HepG2 (cell line): Measurements from ENCODE around the gene OR2C1. TPM values are rescaled to one million over a fixed set of nuclear protein-coding genes. Genes with fewer than 3 reads are reported as not detected.

ENCODE experiments used
- BHLHE40 ChIP-seq: IDR thresholded peaks from 2 replicates; pipeline ENCODE4 v1.6.1; 2011; ENCODE audit warnings: low read length, improper control_type of control experiment
- BRCA1 ChIP-seq: sonication (generic); formaldehyde crosslinking; IDR thresholded peaks from 2 replicates; pipeline ENCODE4 v1.4.0; 2020; ENCODE audit warnings: missing genetic modification reagents
- CHD4 ChIP-seq: fragments of 200-600 bp; sonication (generic); IDR thresholded peaks from 2 replicates; pipeline ENCODE4 v1.7.0; 2017; ENCODE audit warnings: mild to moderate bottlenecking, low read length, borderline replicate concordance
- FOXK2 ChIP-seq: fragments of 450-650 bp; IDR thresholded peaks from 2 replicates; pipeline ENCODE4 v1.6.1; 2016
- HOXA7 ChIP-seq: sonication (generic); formaldehyde crosslinking; IDR thresholded peaks from 2 replicates; pipeline ENCODE4 v1.8.1; 2022; ENCODE audit warnings: mild to moderate bottlenecking, missing genetic modification reagents, moderate library complexity
- KAT8 ChIP-seq: IDR thresholded peaks from 2 replicates; pipeline ENCODE4 v1.6.1; 2016; ENCODE audit warnings: missing genetic modification reagents, missing compliant biosample characterization
- KDM4B ChIP-seq: sonication (generic); formaldehyde crosslinking; IDR thresholded peaks from 2 replicates; pipeline ENCODE4 v1.4.0; 2020; ENCODE audit warnings: missing genetic modification reagents
- MBNL3 ChIP-seq: fragments of 250-450 bp; sonication (Bioruptor Pico); conservative IDR thresholded peaks from 2 replicates; pipeline ENCODE4 v1.8.0; 2022; ENCODE audit warnings: mild to moderate bottlenecking, inconsistent platforms
- MEIS2 ChIP-seq: sonication (generic); formaldehyde crosslinking; IDR thresholded peaks from 2 replicates; pipeline ENCODE4 v1.9.0; 2021; ENCODE audit warnings: mild to moderate bottlenecking, missing genetic modification reagents
- MTA1 ChIP-seq: sonication (generic); formaldehyde crosslinking; IDR thresholded peaks from 2 replicates; pipeline ENCODE4 v1.4.0; 2020; ENCODE audit warnings: missing genetic modification reagents, mild to moderate bottlenecking, borderline replicate concordance
- MYNN ChIP-seq: sonication (generic); formaldehyde crosslinking; IDR thresholded peaks from 2 replicates; pipeline ENCODE4 v1.4.0; 2020; ENCODE audit warnings: mild to moderate bottlenecking, low read depth, missing genetic modification reagents
- MZF1 ChIP-seq: sonication (generic); formaldehyde crosslinking; IDR thresholded peaks from 2 replicates; pipeline ENCODE4 v1.8.1; 2023; ENCODE audit warnings: mild to moderate bottlenecking, missing genetic modification reagents, borderline replicate concordance
- NCOA5 ChIP-seq: sonication (generic); formaldehyde crosslinking; IDR thresholded peaks from 2 replicates; pipeline ENCODE4 v1.4.0; 2020; ENCODE audit warnings: missing genetic modification reagents
- PHF5A ChIP-seq: IDR thresholded peaks from one replicate; pipeline ENCODE4 v1.6.1; 2018; ENCODE audit warnings: low read depth, missing genetic modification reagents; ENCODE audit not compliant: unreplicated experiment
- RXRA ChIP-seq: sonication (generic); formaldehyde crosslinking; IDR thresholded peaks from 2 replicates; pipeline ENCODE4 v1.5.1; 2020; ENCODE audit warnings: missing genetic modification reagents
- TBP ChIP-seq: sonication (generic); formaldehyde crosslinking; IDR thresholded peaks from 2 replicates; pipeline ENCODE4 v1.5.0; 2020; ENCODE audit warnings: missing genetic modification reagents
- TOPORS ChIP-seq: sonication (generic); formaldehyde crosslinking; IDR thresholded peaks from 2 replicates; pipeline ENCODE4 v1.8.0; 2023; ENCODE audit warnings: mild to moderate bottlenecking, missing genetic modification reagents
- TRIM24 ChIP-seq: sonication (generic); formaldehyde crosslinking; IDR thresholded peaks from 2 replicates; pipeline ENCODE4 v1.8.0; 2022; ENCODE audit warnings: mild to moderate bottlenecking, missing genetic modification reagents
- ZBTB20 ChIP-seq: sonication (generic); formaldehyde crosslinking; IDR thresholded peaks from 2 replicates; pipeline ENCODE4 v1.8.1; 2023; ENCODE audit warnings: missing genetic modification reagents, low read depth, mild to moderate bottlenecking, borderline replicate concordance
- ZFP36L2 ChIP-seq: sonication (generic); formaldehyde crosslinking; IDR thresholded peaks from 2 replicates; pipeline ENCODE4 v1.4.0; 2020; ENCODE audit warnings: missing genetic modification reagents
- ZMYM3 ChIP-seq: sonication (generic); formaldehyde crosslinking; IDR thresholded peaks from 2 replicates; pipeline ENCODE4 v1.5.1; 2020; ENCODE audit warnings: mild to moderate bottlenecking, missing genetic modification reagents
- ZNF3 ChIP-seq: IDR thresholded peaks from 2 replicates; pipeline ENCODE4 v1.7.0; 2017; ENCODE audit warnings: inconsistent platforms
- ZNF326 ChIP-seq: sonication (generic); formaldehyde crosslinking; IDR thresholded peaks from 2 replicates; pipeline ENCODE4 v1.4.0; 2020; ENCODE audit warnings: missing genetic modification reagents, borderline replicate concordance
- ZNF44 ChIP-seq: sonication (generic); formaldehyde crosslinking; IDR thresholded peaks from 2 replicates; pipeline ENCODE4 v1.5.1; 2020; ENCODE audit warnings: mild to moderate bottlenecking, missing genetic modification reagents
- ZNF446 ChIP-seq: sonication (generic); formaldehyde crosslinking; IDR thresholded peaks from 2 replicates; pipeline ENCODE4 v1.5.0; 2020; ENCODE audit warnings: mild to moderate bottlenecking, missing genetic modification reagents
- ZNF569 ChIP-seq: sonication (generic); formaldehyde crosslinking; IDR thresholded peaks from 2 replicates; pipeline ENCODE4 v1.5.0; 2020; ENCODE audit warnings: mild to moderate bottlenecking, missing genetic modification reagents, moderate library complexity, borderline replicate concordance
- ZNF619 ChIP-seq: sonication (generic); formaldehyde crosslinking; IDR thresholded peaks from 2 replicates; pipeline ENCODE4 v1.4.0; 2020; ENCODE audit warnings: mild to moderate bottlenecking, missing genetic modification reagents
- ZNF781 ChIP-seq: sonication (generic); formaldehyde crosslinking; IDR thresholded peaks from 2 replicates; pipeline ENCODE4 v1.5.1; 2020; ENCODE audit warnings: borderline replicate concordance, mild to moderate bottlenecking, missing genetic modification reagents; ENCODE audit errors: not compliant biosample characterization
- polyA plus RNA-seq, 8 experiments: library from polyadenylated mRNA; depleted of rRNA in 3 of 8; stranded (reverse) in 7 of 8; unstranded in 1 of 8; fragments of >200 nt; fragmentation: Illumina TruSeq in 4 of 8; extraction: Trizol in 4 of 8; gene quantifications; 2 replicates each; pipeline versions ENCODE4 v1.2.1 to v1.2.3, GENCODE V29; 2011 to 2016; ENCODE audit warnings: low read depth in 4 of 8, missing spikeins in 1 of 8, mixed read lengths in 1 of 8; ENCODE audit not compliant: insufficient read depth in 1 of 8
- total RNA-seq, 5 experiments: library from RNA; depleted of rRNA; stranded (reverse); fragments of >200 nt; fragmentation: Illumina TruSeq; extraction: Trizol; gene quantifications; 2 replicates each; pipeline ENCODE4 v1.2.3, GENCODE V29; 2016; ENCODE audit warnings: low read depth in 1 of 5
- TF ChIP-seq, protein P1 (sequence below): sonication (generic); formaldehyde crosslinking; conservative IDR thresholded peaks from 2 replicates; pipeline ENCODE4 v1.4.0; 2020; ENCODE audit warnings: missing genetic modification reagents
- TF ChIP-seq, protein P2 (sequence below): sonication (generic); formaldehyde crosslinking; IDR thresholded peaks from 2 replicates; pipeline ENCODE4 v1.5.0; 2020; ENCODE audit warnings: mild to moderate bottlenecking, missing genetic modification reagents
- TF ChIP-seq, protein P3 (sequence below): sonication (generic); formaldehyde crosslinking; IDR thresholded peaks from 2 replicates; pipeline ENCODE4 v1.5.0; 2020; ENCODE audit warnings: missing genetic modification reagents

OR2C1 gene
- total and polyA plus RNA-seq, 2 of the 13 experiments (the other 11 are each of a cell fraction or from before 2014, with no cell fraction given), result not detected

DNA sequence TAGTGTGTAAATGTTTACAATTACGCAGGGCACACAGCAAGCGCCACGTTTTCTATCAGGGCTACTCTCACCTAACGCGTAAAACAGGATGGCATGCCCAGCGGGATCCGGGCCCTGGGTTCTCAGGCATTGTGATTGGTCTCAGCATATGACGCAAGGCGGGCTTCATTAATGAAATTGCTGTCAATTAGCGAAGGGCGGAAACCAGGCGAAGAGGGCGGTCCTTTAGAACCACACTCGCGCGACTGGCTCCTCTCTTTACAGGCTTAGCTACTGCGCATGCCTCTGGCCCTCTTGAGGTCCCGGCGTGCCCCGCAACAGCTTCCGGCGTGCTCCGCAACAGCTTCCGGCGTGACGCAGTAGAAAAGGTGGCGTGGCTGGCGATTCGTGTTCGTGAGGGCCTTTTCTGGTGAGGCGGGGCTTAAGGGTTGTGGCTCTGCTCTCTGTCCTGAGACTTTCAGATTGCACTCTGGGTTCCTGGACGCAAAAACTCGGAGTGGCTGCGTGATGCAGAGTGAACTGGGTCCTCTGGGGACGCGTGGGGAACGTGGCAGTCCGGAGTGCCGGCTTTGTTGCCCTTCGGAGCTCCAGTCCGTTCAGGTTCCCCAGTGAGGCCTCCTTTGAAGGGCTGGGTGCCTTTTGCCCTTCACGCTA, 9.2 kb downstream of the OR2C1 start (continued):
- TF ChIP-seq ZNF619, result no peak
- TF ChIP-seq ZNF781 (CRISPR knock-in tag), result no peak
- TF ChIP-seq BRCA1 (CRISPR knock-in tag), result no peak
- TF ChIP-seq ZNF3 (CRISPR knock-in tag), result no peak
- no peak for TF ChIP-seq MYNN
- no peak for TF ChIP-seq TRIM24 (CRISPR knock-in tag)
- TF ChIP-seq NCOA5, result no peak
- TF ChIP-seq ZBTB20 (CRISPR knock-in tag), result no peak
- TF ChIP-seq CHD4, result no peak
- peak; percentile 76 for TF ChIP-seq KAT8 (CRISPR knock-in tag)
- TF ChIP-seq TBP (CRISPR knock-in tag), result no peak
- TF ChIP-seq MEIS2, result no peak
- no peak for TF ChIP-seq MZF1 (CRISPR knock-in tag)
- no peak for TF ChIP-seq ZNF326 (CRISPR knock-in tag)
- TF ChIP-seq HOXA7 (CRISPR knock-in tag), result no peak
- TF ChIP-seq, protein P1, sequence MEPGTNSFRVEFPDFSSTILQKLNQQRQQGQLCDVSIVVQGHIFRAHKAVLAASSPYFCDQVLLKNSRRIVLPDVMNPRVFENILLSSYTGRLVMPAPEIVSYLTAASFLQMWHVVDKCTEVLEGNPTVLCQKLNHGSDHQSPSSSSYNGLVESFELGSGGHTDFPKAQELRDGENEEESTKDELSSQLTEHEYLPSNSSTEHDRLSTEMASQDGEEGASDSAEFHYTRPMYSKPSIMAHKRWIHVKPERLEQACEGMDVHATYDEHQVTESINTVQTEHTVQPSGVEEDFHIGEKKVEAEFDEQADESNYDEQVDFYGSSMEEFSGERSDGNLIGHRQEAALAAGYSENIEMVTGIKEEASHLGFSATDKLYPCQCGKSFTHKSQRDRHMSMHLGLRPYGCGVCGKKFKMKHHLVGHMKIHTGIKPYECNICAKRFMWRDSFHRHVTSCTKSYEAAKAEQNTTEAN, result no peak
- TF ChIP-seq, protein P2, sequence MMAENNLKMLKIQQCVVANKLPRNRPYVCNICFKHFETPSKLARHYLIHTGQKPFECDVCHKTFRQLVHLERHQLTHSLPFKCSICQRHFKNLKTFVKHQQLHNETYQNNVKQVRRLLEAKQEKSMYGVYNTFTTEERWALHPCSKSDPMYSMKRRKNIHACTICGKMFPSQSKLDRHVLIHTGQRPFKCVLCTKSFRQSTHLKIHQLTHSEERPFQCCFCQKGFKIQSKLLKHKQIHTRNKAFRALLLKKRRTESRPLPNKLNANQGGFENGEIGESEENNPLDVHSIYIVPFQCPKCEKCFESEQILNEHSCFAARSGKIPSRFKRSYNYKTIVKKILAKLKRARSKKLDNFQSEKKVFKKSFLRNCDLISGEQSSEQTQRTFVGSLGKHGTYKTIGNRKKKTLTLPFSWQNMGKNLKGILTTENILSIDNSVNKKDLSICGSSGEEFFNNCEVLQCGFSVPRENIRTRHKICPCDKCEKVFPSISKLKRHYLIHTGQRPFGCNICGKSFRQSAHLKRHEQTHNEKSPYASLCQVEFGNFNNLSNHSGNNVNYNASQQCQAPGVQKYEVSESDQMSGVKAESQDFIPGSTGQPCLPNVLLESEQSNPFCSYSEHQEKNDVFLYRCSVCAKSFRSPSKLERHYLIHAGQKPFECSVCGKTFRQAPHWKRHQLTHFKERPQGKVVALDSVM, result no peak
- no peak for TF ChIP-seq PHF5A (CRISPR knock-in tag)
- no peak for TF ChIP-seq ZNF446 (CRISPR knock-in tag)
- TF ChIP-seq KDM4B (CRISPR knock-in tag), result no peak
- TF ChIP-seq, protein P3, sequence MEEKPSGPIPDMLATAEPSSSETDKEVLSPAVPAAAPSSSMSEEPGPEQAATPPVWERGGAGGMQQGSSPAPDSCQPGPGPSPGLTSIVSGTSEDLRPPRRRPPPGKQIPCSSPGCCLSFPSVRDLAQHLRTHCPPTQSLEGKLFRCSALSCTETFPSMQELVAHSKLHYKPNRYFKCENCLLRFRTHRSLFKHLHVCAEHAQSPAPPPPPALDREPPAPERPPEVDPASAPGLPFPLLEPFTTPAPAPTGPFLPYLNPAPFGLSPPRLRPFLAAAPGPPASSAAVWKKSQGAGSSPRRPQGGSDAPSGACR, result no peak
- no peak for TF ChIP-seq ZMYM3 (CRISPR knock-in tag)
- TF ChIP-seq BHLHE40, result no peak; the same call in 1 of the 2 replicates
- no peak for TF ChIP-seq MBNL3
- no peak for TF ChIP-seq TOPORS
- no peak for TF ChIP-seq RXRA (CRISPR knock-in tag)
- TF ChIP-seq MTA1 (CRISPR knock-in tag), result 0 out of 2 replicates have a peak, but pooled peaks have one; percentile 31
- no peak for TF ChIP-seq ZNF569
- TF ChIP-seq ZNF44 (CRISPR knock-in tag), result no peak
- TF ChIP-seq FOXK2, result no peak
- no peak for TF ChIP-seq ZFP36L2 (CRISPR knock-in tag)
